Renal cortical epithelial cell (primary cell): Measurements from ENCODE around the gene PLEKHG3. TPM values are rescaled to one million over a fixed set of nuclear protein-coding genes. Genes with fewer than 3 reads are reported as not detected.

ENCODE experiments used
- DNase-seq: peaks from one replicate; pipeline ENCODE4 v3.0.0-alpha.2; 2011; ENCODE audit warnings: low read depth
- total RNA-seq: library from RNA; depleted of rRNA; stranded (reverse); fragments of >200 nt; gene quantifications from 2 replicates; pipeline ENCODE4 v1.2.3, GENCODE V29; 2014

Gene PLEKHG3
- total RNA-seq, 1 donor from 2014 or later = 119 TPM

GRCh38 chr14:64706593-64707193 is 2.5 kb downstream of the PLEKHG3 start:
- DNase-seq = no peak

DNA sequence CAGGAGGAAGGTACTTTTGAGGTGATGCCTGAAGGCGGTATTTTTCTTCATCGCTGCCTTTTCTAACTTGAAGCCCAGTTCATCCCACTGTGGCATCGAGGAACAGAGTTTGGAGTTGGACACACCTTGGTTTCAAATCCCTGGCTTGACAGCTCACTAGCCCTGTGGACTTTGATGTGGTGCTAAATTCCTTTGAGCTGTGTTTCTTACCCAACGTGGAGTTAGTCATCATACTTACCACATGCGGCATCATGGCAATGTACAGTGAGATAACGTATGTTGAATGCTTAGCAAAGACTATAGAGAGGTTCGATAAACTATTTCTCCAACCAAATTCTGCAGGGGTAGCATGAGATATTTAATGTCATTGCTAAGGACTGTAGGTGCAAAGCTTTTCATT is 3.4 kb downstream of the PLEKHG3 start:
- peak; percentile 95 for DNase-seq

GRCh38 chr14:64708148-64709004 is 4.2 kb downstream of the PLEKHG3 start:
- peak; percentile 89 for DNase-seq

DNA sequence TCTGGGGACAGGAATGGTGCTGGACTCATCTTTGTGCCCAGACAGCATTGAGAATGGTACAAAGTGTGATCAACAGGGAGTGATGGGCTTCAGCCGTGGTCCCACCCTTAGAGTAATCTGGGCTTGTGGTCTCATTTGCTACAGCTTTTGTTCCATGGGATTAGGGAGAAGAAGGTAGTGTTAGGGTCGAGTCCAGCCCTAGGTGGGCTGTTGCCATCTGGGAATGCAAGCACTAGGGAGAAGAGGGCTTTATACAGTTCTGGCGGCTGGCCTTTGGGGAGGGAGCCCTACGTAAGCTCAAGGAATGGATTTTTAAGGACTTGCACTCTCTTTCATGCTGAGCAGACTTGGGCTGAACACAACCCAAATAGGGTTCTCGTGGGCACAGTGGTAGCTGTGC is 4.9 kb downstream of the PLEKHG3 start:
- DNase-seq = no peak

DNA sequence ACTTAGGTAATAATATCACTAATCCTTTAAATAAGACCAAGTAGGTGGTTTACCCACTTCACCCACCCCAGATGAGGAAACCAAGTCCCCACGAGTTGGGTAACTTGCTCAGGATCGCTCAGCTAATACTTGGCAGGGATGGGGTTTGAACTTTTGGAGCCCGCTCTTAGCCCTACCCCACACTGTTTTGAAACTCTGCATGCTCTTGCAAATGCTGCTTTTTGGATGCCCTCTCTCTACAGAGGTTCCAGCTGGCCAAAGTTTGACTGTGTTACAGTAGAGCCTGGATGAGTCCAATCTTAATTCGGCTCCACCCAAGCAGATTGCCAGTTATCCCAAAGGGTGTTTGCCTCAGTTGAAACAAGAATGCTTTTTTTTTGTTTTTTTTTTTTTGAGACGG is 6.8 kb downstream of the PLEKHG3 start:
- DNase-seq = no peak

DNA sequence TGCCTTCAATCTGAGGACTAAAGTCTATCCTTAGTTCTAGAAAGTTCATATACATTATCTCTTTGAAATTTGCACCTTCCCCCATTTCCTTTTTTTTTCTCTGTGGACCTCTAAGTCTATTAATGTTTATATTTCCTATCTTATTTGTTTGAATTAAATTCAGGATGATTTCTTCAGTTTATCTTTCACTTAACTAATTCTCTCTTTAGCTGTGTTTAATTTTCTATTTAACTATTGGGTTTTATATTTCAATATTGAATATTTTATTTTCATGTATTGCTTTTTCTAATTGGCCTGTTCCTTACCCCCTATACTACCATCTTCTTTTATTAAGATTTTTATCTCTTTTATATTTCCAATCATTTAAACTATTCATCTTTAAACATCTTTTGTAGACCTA is 9.5 kb downstream of the PLEKHG3 start:
- no peak for DNase-seq

GRCh38 chr14:64714432-64715025 is 10.3 kb downstream of the PLEKHG3 start:
- no peak for DNase-seq

DNA sequence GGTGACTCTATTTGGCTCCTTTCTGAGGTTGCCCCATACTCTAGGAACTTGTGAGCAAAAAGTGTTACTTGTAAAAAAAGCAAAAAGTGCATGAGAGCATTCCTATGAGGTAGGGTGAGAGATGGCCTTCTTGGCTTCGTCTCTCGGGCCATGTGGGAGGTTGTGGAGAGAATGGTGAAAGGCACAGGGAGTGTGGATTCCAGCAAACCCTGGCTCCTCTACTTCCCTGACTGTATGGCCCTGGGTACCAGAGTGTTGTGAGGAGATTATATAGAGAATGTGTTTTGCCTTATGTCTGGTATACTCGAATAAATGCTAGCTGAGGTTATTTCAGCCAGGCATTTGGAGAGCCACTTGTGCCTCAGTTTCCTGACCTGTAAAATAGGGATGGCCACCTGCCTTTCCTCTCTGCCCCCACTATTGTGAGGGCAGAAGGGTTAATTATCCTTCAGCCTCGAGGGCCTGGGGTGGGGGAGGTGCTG is 11.0 kb downstream of the PLEKHG3 start:
- DNase-seq = no peak

- no peak for DNase-seq
These were observed 11.6 kb downstream of the PLEKHG3 start for GRCh38 chr14:64715628-64716412.

DNA sequence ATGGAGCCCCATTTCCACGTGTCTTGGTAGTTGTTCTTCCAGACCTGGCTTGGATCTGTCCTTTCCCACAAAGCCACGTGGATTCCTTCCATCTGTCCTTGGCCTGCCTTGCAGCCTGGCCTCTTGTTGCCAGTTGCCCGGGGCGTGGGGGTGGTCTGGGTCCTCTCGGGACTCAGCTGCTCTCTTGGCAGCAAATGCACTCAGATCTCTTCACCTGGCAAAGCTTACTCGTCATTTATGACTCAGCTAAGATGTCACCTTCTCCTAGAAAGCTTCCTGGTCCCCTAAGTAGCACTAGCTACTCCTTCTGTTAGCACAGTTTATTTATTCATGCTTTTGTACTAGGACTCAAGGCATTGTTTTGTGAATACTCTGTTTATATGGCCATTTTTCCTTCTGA is 13.6 kb downstream of the PLEKHG3 start:
- peak; percentile 66 for DNase-seq

- no peak for DNase-seq
These were observed 14.5 kb downstream of the PLEKHG3 start for GRCh38 chr14:64718762-64719161.

GRCh38 chr14:64719601-64720000 is 15.4 kb downstream of the PLEKHG3 start:
- DNase-seq = no peak

GRCh38 chr14:64720131-64720576 is 15.9 kb downstream of the PLEKHG3 start:
- DNase-seq = peak; percentile 98

GRCh38 chr14:64721391-64721791 is 17.2 kb downstream of the PLEKHG3 start:
- peak; percentile 72 for DNase-seq

- DNase-seq = no peak
These were observed 17.7 kb downstream of the PLEKHG3 start for GRCh38 chr14:64721899-64722298.

GRCh38 chr14:64722842-64723447 is 18.7 kb downstream of the PLEKHG3 start:
- DNase-seq = no peak

DNA sequence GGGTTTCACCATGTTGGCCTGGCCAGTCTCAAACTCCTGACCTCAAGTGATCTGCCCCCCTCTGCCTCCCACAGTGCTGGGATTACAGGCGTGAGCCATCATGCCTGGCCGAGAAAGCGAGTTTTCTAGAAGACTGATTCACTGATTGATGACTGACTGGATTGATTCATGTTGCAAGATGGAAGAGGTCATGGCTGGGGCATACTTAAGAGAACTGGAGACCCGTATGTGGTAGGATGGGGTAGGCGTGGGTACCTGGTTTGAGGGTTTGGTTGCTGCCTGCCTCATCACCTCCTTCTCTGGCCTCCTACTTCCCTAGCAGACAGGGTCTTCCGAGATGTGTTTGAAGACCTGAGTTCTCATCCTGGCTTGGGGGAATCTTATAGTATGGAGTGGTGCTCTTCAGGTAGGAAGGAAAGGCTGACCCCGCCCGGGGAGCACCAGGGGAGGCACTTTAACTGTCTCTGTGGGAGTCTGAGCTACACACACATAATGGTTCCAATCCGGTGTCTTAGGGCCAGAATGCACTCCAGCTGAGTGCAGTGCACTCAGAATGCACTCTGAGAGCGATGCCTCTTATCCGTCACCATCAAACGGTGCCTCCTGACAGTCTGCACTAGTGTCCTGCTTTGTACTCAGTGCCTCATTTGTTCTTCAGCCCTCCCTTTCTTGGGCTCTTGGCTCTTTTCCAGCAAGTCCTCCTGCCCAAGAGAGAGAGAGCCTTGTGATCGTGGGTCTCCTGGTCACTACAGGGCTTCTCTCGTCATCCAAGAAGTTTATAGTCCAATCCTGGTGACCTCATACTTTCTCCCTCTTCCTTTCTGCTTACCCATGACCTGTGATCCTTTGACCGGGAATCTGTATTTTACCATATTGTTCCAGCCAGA is 19.7 kb downstream of the PLEKHG3 start:
- DNase-seq = peak; percentile 83

DNA sequence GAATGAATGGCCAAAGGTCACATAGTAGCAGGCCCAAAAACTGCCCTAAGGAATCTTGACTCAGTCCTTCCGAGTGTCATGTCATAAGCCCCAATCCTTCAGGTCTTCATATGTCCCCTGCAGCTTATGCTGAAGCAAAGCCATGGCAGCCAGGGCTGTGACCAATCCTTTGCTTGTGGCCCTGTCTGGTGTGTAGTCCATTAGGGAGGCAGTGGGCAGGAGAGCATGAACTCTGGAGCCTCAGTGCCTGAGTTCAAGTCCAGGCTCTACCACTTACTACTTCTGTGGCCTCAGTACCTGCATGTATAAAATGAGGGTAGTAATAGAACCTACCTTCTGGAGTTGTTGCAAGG is 20.3 kb downstream of the PLEKHG3 start:
- DNase-seq = no peak

DNA sequence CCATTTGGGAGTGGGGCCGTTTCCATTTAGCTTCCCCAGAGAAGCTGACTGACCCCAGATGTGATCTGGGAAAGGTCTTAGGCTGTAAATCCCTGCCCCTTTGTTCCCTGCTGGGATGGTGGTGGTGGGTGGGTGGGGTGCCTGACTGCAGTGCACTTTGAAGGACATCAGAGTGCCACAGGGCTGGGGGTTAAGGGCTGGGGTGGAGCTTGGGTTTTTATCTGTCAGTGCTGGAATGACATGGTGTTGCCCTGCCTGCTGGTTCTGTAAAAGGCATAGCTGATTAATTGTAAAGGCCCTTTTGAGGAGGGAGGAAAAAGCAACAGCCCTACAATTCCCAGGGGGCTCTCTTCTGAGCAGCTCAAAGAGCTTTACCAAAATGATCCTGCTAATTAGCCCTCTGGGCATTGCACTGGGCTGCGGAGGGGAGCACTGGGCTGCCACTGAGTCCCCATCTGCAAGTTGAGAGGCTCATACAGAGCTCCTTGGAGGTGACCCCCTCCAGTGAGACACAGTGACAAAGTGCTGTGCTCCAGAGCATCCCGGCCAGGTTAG is 21.1 kb downstream of the PLEKHG3 start:
- no peak for DNase-seq

DNA sequence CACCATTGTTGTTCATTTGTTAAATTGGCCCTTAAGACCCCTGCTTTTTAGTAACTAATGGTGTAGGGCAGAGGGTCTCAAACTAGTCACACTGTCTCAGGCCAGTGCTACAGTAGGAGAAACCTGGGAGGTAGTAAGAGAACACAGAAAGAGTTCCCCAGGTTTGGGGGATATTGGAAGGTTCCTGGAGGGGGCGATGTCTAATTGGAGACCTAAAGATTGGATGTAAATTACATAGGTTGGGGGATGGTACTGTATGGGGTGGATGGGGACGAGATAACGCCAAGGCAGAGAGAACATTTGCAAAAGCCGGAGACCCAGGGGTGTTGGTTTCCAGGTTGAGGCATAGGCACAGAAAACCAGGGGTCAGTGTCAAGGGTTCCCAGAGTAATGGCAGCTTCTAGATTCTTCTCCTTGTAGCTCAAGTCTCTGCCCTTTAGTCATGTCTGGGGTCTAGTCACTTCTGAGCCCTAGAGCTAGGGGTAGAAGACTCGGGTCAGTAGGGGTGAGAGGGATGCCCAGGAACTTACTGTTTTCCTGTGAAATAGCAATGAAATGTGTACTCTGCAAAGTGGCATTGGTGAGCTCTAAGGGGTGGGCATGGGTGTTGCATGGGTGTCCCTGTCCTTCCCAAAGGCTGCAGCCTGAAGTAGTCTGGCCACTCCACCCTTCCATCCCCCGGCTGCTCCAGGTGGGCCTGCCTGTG is 21.8 kb downstream of the PLEKHG3 start:
- no peak for DNase-seq
